Gastroesophageal sphincter (tissue), 3 donors: ENCODE results near the gene CTSA.

Source experiments
- CTCF ChIP-seq, 4 experiments: fragments of 200-600 bp in 2 of 4; fragments of 450-650 bp in 2 of 4; sonication (generic) in 1 of 4; IDR thresholded peaks; one replicate each; pipeline ENCODE4 v1.5.1; 2017 to 2019; ENCODE audit warnings: antibody characterized with exemption in 4 of 4, mild to moderate bottlenecking in 2 of 4, moderate library complexity in 2 of 4
- EP300 ChIP-seq: sonication (generic); formaldehyde crosslinking; IDR thresholded peaks from one replicate; pipeline ENCODE4 v1.6.1; 2017; ENCODE audit warnings: antibody characterized with exemption, mild to moderate bottlenecking
- POLR2A ChIP-seq, 2 donors: fragments of 450-650 bp; IDR thresholded peaks; one replicate each; pipeline ENCODE4 v1.6.1; 2017; ENCODE audit warnings: antibody characterized with exemption in 2 of 2, mild to moderate bottlenecking in 2 of 2, moderate library complexity in 1 of 2
- POLR2AphosphoS5 ChIP-seq: sonication (generic); formaldehyde crosslinking; IDR thresholded peaks from one replicate; pipeline ENCODE4 v1.6.1; 2017; ENCODE audit warnings: antibody characterized with exemption

GRCh38 chr20:45919542-45920399, 28.6 kb downstream of the CTSA start:
- TF ChIP-seq CTCF (IDR thresholded peaks at IDR 0.05) (no peak), EP300 (no peak), POLR2A (IDR thresholded peaks at IDR 0.05) (no peak), POLR2AphosphoS5 (no peak)
